ENCODE data around the gene SRGAP1.

SRGAP1 gene

GRCh38 chr12:63917477-63917862 is 73.0 kb downstream of the SRGAP1 start:
- no peak for TF ChIP-seq ZNF274 (IDR thresholded peaks at IDR 0.05; ENCODE audit: low read depth, low read length)
- no peak overlapping the region for H3K4me3 ChIP-seq (ENCODE audit: low read length)

- H3K4me3 ChIP-seq (ENCODE audit: low read length) = no peak overlapping the region
Measured at GRCh38 chr12:63917864-63918799, 73.6 kb downstream of the SRGAP1 start.

GRCh38 chr12:63918800-63919300 is 74.3 kb downstream of the SRGAP1 start:
- no peak overlapping the region for H3K4me3 ChIP-seq (ENCODE audit: low read length)
- TF ChIP-seq ZNF274 (IDR thresholded peaks at IDR 0.05; ENCODE audit: low read depth, low read length) = no peak

More at GRCh38 chr12:63917864-63918799, 73.6 kb downstream of the SRGAP1 start:
- no peak for TF ChIP-seq ZNF274 (IDR thresholded peaks at IDR 0.05; ENCODE audit: low read depth, low read length)

DNA sequence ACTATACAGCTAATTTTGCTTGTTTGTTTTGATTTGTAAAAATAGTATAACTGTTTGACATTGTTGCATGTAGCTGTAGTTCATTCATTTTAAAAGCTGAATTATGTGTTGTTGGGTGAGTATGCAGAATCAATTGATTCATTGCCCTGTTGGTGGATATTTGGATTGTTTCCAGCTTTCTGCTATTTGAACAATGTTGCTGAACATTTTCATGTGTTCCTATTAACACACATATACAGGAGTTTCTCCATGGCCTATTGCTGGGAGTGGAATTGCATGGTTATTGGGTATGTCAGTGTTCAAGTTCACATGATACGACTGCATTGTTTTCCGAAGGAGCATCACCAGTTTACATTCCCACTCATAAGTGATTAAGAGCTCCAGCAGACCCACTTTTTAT is 75.3 kb downstream of the SRGAP1 start:
- H3K4me3 ChIP-seq (ENCODE audit: low read length) = no peak overlapping the region
- TF ChIP-seq ZNF274 (IDR thresholded peaks at IDR 0.05; ENCODE audit: low read depth, low read length) = no peak

- no peak overlapping the region for H3K4me3 ChIP-seq (ENCODE audit: low read length)
- no peak for TF ChIP-seq ZNF274 (IDR thresholded peaks at IDR 0.05; ENCODE audit: low read depth, low read length)
Measured at GRCh38 chr12:63921157-63921556, 76.7 kb downstream of the SRGAP1 start.

DNA sequence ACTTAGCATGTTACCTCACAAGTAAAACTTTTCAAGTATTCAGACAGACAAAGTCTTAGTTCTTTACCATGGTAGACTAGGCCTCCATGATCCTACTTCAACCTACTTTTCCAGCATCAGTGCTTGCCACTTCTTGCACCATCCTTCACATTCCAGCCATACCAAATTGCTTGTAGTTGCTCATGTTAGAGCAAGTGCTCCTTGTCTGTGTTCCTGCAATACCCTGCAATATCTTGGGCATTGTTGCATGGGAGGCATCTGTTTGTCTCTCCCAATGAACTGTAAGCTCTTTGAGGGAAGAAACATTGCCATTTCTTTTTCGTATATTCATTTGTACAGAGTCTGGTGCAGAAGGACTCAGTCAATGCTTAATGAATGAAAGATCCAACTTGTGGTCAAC is 78.0 kb downstream of the SRGAP1 start:
- no peak overlapping the region for H3K4me3 ChIP-seq (ENCODE audit: low read length)
- no peak for TF ChIP-seq ZNF274 (IDR thresholded peaks at IDR 0.05; ENCODE audit: low read depth, low read length)

- H3K4me3 ChIP-seq (ENCODE audit: low read length) = no peak overlapping the region
- TF ChIP-seq ZNF274 (IDR thresholded peaks at IDR 0.05; ENCODE audit: low read depth, low read length) = no peak
Measured at GRCh38 chr12:63924781-63925180, 80.3 kb downstream of the SRGAP1 start.

GRCh38 chr12:63927511-63927910 is 83.0 kb downstream of the SRGAP1 start:
- H3K4me3 ChIP-seq (ENCODE audit: low read length) = no peak overlapping the region
- TF ChIP-seq ZNF274 (IDR thresholded peaks at IDR 0.05; ENCODE audit: low read depth, low read length) = no peak

- no peak for TF ChIP-seq ZNF274 (IDR thresholded peaks at IDR 0.05; ENCODE audit: low read depth, low read length)
- no peak overlapping the region for H3K4me3 ChIP-seq (ENCODE audit: low read length)
Measured at GRCh38 chr12:63928305-63928704, 83.8 kb downstream of the SRGAP1 start.

- TF ChIP-seq ZNF274 (IDR thresholded peaks at IDR 0.05; ENCODE audit: low read depth, low read length) = no peak
- H3K4me3 ChIP-seq (ENCODE audit: low read length) = no peak overlapping the region
Measured at GRCh38 chr12:63929426-63929825, 84.9 kb downstream of the SRGAP1 start.

DNA sequence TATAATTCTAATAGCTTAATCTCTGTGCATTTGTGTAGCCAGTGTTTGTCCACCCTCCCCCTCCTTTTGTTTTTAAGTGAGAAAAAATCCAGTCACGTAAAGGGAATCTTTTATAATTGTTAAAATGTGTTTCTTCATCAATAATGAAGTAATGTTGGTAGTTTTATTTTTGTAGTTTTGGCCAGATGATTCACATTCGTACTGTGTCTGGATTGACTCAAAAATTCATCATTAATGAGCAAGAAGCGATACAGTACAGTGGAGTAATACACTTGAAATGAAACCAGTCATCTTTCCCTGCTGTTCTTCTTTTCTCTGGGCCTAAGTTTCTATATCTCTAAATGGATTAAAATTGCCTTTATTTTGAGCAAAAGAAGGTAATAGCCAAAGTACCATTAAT is 86.5 kb downstream of the SRGAP1 start:
- TF ChIP-seq ZNF274 (IDR thresholded peaks at IDR 0.05; ENCODE audit: low read depth, low read length) = no peak

GRCh38 chr12:63931703-63932102 is 87.2 kb downstream of the SRGAP1 start:
- no peak for TF ChIP-seq ZNF274 (IDR thresholded peaks at IDR 0.05; ENCODE audit: low read depth, low read length)
- H3K4me3 ChIP-seq (ENCODE audit: low read length) = no peak overlapping the region

More for the DNA sequence above, 86.5 kb downstream of the SRGAP1 start:
- no peak overlapping the region for H3K4me3 ChIP-seq (ENCODE audit: low read length)

- H3K4me3 ChIP-seq (ENCODE audit: low read length) = no peak overlapping the region
- no peak for TF ChIP-seq ZNF274 (IDR thresholded peaks at IDR 0.05; ENCODE audit: low read depth, low read length)
Measured at GRCh38 chr12:63934936-63935335, 90.4 kb downstream of the SRGAP1 start.

DNA sequence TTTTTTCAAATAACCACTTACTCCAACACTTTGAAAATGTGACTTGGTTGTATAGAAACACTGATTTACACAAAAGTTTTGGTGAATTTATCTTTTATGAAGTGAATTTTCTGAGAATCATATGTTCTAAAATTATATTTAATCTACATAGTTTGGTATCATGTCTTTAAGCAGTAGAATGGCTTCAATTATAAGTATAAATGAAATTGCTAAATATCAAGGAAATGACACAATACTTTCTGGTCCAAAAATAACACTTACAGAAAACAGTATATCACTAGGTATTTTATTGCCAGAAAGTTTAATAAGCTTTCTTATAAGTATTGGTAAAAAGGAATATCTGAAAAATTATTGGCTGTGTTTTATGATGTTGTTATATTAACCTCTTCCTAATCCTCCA is 90.9 kb downstream of the SRGAP1 start:
- no peak for TF ChIP-seq ZNF274 (IDR thresholded peaks at IDR 0.05; ENCODE audit: low read depth, low read length)
- H3K4me3 ChIP-seq (ENCODE audit: low read length) = no peak overlapping the region

Data from GM08714 (cell line).